NK-92 treated with Interleukin-12 subunit alpha and Interleukin-12 subunit beta, amount 100 ng/mL, for 24 hours (cell line): ENCODE measurements around the gene CADM1.

Experiments
- DNase-seq: peaks from one replicate; lab custom pipeline; 2025; lab: John Stamatoyannopoulos, UW

Gene CADM1

DNA sequence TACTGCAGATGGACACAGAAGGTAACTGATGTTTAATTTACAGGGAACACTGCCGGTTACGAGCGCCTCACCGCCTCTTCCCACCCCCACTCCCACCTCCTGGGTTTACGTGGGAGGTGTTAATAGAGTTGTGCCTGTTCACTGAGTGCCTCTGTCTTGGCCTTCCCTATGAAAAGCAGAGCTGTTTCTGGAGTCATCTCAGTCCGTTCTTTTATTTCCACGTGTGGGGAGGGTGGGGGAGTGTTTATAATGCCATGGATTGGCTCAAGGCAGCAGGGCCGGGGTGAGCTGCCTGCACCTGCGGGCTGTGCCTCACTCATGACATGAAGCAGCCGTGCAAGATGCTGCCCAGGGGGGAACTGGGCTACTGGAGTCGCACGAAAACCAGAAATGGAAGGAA, 322.7 kb downstream of the CADM1 start:
- DNase-seq, result no peak

DNA sequence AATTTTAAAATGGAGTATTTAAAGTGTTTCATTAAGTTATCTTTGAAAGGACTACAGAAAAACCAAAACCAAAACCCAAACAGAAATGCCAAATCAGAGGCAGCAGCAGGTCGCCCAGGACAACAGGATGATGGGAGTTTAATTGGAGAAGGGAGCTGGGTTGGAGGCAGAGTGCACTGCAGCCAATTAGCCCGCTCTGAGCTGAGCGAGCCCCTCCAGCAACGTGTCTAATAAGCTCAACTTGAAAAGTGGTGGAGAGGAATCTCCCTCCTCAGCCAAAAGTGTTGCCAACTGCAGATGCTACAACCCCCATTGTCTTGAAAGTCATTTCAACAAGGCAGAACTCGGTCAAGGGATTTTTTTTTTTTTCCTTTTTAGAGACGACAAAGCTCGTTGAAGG, 323.9 kb downstream of the CADM1 start:
- DNase-seq, result no peak

DNA sequence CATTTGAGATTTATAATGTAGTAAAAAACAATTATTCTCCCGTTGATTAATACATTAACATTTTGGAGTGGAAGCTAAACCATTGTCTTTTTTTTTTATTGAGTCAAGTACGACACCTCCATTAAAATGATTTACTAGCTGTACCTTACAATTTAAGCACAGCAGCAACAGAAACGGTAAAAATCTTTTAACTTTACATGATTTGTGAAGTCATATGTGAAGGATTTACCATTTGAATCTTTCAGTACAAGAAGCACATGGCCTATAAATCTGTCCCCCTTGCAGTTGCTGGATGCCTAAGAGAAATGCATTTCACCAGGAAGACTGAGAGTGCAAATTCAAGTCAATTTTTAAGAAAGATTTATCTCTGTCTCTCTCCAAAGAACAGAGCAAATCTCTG, 324.6 kb downstream of the CADM1 start:
- DNase-seq, result no peak

DNA sequence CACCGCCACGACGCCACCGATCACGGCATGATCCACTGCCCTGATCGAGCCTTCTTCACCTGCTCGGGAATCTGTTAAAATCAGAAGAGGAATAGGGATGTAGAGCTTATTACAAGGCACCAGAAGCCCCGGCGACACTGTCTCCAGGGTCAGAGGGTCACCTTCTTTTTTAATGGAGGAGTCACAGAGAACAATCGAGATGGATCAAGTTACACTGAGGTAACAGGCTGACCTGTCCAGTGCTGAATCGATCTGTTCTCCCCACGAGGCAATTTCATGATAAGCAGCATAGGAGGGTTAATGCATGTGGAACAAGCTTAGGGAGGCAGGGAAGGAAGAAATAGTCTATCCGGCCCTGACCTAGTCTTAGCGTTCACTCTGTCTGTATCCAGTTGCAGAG, 325.5 kb downstream of the CADM1 start:
- no peak for DNase-seq

DNA sequence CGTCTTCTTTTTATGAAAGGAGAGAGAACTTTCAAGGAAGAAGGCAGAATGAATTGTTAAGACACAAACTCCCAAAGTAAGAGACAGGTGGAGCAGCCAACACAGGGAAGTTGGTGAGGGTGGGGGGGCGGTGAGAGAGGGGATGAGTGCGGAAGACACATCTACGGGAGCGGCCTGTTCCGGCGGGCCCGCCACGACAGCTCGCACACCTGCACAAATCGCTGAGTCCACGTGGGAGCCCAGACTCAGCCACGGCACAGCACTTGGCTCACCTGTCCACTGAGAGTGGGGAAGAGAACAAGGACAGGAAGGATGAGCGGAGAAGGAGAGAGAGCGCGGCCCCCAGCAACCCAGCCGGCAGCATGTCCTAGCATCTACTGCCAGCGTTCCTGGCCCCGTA, 331.1 kb downstream of the CADM1 start:
- DNase-seq, result no peak

DNA sequence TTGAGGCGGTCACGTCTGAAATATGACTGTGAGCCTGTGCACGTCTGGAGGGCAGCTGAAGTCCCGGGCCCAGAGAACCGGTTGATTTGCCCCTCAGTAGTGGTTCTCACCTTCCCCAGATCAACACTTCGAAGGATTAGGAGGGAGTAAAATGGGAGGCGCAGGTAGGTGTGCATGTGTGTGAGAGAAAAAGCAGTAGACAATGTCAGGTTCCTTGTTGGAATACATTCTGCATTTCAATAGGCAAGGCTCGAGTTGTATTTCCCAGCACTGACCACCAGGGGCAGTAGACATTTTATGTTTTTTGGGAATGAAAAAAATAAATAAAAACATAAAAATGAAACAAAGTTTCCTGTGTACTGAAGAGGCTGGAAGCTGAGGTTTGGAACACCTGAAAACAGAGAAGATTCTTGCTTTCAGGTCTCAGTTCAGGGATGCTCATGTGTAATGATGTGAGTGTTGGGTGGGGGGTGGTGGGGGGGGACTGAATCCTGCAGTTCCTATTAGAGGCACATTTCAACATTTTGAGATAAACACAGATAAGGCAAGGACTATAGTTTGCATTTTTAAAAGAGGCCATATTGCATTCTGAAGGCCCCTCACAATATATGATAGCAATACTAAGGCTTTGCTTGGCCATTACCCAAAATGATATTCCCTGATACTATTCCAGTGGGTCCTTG, 333.9 kb downstream of the CADM1 start:
- DNase-seq, result no peak

DNA sequence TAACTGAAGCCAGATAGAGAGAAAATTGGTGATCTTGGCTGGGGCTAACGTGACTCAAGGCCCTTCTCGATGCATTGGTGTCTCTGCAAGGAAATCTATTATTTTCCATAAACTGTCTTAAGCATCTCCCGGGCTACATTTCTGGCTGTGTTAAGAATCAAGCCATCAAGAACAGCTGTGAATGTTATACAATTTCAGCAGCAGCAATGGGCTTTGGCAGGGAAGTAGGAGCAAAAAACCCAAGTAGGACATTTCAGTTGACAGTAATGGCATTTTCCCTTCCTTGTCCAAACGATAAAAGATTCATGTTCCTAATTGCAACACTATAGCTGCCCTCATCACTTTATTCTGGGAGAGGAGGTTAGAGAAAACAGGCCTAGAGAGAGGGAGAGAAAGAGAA, 335.0 kb downstream of the CADM1 start:
- DNase-seq, result no peak

DNA sequence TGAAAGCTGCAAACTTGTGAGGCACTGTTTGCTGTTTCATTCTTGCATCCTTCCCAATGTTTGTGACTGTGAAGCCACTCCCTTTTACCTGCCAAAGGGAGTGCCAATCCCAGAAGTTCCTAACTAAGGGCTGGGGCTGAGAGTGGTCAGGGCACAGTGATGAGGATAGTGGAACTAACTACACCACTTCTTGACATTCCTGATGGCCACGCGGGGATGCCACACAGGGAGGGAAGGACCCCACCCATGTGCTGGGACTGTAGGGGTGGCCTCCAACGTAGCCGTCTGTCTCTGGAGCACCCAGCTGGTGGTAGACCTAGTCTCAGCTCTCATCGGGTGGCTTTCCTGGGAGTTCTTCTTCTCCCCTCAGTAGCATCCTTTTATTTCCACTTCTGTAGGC, 335.5 kb downstream of the CADM1 start:
- DNase-seq, result no peak

DNA sequence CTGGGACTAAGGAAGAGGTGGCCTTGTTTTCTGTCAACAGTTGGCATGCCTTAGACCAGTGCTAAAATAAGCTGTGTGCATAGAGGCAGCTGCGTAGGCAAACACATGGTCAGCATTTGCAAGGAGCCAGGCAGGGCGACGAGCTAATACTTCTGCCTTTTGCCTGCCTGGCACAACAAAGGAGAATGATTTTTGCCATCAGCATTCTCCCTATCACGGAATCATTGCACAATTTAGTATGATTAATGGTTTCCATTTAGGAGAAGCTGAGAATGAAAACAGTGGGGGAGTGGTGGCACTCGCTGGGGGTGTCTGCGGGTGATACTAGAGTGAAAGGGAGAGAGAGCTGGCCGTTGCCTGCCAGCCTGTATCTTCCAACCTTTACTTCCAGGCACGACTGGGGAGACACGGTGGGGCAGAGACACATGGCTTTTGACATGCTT, 336.0 kb downstream of the CADM1 start:
- no peak for DNase-seq

DNA sequence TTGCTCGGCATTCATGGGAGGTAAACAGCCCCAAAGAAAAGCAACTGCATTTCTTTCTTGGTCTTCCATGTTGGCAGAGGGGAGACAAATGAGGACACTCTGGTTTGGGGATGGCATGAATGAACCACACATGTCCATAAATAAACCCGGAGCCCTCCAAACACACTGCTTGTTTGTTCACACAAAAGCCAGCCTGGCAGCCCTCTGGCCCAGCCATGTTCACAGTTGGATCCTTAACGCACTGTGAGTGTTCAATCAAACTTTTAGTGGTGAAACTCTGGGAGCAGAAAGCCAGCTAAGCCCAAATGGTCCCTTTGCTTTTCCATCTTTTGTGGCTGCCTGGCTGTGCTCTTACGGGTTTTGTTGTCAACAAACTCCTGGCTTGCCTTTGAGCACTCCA, 336.8 kb downstream of the CADM1 start:
- no peak for DNase-seq

DNA sequence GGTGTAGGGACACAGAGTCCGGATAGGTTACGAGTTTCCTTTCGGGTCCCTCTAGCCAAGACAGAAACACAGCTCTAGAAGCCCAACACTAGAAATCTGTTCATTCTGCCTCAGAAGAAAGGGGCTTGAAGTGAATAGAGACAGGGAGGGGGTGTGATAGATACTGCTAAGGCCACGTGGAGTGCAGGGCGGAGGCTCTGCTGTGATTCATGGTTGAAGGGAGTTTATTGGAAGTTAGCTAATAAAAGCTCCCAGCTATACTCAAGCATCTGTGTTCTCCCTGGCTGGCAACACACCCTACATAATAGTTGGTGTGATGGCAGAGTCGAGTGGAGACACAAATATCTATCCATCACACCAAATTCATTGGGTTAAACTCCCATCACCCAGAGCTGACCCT, 337.4 kb downstream of the CADM1 start:
- DNase-seq, result no peak

DNA sequence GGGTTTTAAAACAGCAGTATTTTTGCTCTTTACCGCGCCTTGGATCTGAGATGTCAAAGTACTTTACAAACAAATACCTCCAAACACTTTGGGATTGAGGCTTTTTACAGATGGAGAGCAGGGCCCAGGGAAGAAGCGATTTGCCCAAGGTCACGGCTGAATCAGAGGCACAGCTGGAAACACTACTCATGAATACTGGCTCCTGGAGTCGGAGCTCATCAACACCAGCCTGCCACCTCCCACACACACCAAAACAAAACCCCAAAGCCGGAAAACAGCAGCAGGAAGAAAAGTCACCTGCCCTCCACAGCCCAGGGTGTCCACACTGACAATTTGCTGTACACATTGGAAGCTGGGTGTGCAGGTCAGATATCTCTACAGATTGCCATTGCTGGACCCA, 339.4 kb downstream of the CADM1 start:
- DNase-seq, result no peak

DNA sequence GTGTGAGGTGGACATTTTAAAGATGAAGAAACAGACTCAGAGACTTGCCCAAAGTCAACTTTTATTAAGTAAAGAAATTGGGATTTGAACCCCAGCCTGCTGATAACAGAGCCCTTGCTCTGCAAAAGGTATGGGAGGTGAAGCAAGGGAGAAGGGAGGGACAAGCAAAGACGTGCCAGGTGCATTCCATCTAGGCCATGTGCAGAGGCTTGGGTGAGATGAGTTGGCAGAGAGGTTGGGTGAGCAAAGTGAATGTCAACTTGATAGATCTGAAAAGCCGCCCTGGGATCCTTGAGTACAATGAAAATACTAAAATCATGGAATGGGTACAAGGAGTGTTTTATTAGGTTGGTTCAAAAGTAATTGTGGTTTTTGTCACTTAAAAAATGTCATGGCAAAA, 341.3 kb downstream of the CADM1 start:
- DNase-seq, result no peak

DNA sequence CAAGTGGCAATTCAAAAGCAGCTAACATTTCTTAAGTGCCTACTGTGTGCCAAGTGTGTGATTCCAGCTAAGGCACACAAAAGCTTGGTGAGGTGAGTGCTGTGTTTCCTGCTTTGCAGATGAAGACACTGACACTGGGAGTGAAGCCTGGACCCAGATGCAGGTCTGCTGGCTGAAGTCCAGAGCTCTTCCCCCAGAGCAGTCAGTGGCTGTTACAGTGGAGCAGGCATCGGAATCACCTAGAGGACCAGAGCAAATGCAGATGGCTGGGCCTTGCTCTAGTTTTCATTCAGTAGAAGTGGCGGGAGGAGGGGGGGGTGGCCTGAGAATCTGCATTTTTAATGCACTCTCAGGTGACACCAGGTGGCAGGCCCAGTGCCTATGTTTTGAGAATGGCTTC, 342.3 kb downstream of the CADM1 start:
- no peak for DNase-seq

DNA sequence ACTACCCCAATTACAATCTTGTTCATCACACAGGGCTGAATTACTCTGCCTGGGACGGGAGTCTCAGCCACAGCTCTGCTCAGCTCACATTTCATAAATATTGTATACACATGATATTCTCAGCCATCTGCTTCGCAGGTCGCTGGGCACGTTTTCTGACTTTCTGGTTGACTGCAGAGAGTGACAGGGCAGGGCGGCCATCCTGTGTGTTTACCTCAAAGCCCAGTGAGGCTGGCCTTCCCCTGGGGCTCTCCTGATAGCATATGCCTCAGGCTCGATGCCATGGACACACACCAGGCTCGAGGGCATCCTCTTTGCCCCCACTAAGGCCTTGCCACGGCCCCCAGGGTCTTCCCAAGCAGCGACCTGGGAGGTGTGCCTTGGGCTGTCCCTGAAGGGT, 345.0 kb downstream of the CADM1 start:
- no peak for DNase-seq

DNA sequence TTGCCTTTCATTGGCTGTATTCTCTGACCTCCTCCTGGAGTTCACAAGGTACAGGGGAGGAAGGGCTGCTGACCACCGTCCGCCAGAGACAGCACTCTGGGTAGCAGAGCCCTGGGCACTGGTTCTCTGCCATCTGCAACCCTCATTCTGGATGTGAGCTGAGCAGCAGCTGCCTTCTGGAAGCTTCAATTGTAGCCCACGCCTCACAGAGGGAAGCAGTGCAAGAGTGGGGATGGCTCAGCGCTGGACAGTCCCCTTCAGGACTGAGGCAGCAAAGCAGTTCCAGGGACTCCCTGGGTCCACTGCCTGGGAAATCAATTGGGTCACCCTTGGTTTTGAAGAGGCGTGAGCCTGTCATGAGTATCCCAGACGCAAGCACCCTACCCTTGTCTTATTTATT, 346.2 kb downstream of the CADM1 start:
- DNase-seq, result no peak

DNA sequence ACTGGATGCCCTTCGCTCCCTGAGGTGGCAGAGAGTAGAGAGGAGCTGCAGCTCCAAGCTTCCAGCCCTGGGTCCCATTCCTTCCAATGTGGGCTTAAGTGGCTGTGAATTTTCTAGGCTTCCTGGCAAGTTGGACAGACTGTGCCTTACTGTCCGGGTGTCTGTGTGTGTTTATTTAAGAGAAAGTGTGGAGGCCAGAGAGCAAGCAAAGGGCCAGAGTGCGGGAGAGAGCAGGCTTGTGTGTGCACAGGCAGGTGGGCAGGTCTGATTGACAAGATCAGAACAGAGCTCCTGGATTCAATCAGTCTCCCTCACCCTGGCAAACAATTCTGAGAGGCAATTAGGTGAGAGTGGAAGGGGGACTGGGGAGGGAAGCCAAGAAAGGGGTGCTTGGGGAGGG, 347.0 kb downstream of the CADM1 start:
- no peak for DNase-seq

DNA sequence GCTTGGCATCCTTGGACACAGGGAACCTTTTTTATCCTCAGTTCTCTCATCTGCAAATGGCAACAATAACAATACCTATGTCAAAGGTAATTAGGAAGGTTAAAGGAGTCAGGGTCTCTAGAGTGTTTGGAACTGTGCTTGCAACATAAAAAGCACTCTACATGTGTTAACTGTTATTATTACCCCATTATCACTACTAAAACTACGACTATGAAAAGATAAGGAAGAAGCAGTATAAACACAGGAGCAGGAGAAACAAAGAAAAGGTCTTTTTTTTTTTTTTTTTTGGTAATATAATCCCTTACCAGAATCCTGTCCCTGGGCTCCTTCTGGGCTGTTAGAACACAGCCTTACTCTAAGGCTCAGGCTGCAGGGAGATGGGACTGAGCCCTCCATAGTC, 348.2 kb downstream of the CADM1 start:
- DNase-seq, result no peak

DNA sequence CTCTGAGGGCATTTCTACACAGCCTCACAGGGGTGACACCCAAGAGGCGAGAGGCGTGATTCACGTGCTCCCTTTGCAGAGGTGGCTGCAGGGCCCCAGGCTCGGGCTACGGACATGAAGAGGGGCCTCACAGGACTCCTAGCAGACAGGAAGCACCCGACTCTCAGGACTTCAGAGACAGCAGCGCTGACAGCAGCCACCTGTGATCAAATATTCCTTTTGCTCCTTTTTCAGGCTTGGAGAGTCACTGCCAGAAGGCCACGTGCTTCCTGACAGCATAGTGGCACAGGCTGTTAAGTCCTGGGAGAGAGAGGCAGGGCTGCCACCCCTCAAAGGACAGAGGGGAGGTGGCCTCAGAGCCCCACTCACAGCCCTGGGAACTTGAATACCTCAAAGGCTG, 348.9 kb downstream of the CADM1 start:
- no peak for DNase-seq

DNA sequence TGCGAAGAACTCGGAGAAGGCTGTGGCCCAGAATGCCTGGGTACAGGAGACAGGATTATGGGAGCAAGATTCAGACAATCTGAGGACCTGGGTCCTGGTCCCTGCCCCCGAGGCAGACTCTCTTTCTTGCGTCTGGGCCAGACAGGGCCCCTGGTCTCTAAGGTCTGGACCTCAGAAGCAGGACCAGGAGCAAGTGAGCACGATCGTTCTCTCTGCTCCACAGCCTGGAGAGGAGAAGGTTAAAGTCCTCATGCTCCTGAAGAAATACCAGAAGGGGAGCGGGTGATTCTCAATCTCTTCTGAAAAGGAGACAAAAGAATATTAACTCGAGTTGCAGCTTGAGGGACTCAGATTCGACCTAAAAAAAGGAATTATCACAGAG, 349.9 kb downstream of the CADM1 start:
- DNase-seq, result no peak

DNA sequence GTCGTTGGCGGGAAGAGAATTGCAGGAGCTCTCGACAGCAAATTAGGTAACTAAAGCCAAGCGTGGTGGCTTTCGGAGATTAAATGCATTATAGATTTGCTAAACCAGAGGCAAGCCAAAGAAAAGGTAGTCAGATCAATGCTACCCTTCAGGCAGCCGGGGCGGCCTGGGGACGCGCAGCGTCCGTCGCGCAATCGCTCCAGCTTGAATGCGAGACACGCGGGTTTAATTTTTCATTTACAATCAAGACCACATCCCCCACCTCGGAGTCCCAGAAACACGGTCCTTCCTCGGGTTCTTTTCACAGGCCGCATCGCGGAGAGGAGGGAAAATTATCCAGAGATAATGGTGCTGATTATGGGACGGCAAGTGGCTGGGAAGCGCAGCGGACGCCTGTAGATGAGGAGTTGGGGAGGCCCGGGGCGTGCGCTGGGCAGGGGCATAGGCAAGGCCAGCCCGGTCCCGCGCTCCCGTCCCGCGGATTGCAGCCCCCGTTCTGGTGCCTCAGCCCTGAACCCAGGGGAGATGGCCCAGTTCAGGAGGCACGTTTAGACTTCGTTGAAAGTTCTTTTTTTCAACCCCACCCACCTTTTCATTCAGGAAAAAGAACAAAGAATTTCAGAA, 350.4 kb downstream of the CADM1 start:
- no peak for DNase-seq

DNA sequence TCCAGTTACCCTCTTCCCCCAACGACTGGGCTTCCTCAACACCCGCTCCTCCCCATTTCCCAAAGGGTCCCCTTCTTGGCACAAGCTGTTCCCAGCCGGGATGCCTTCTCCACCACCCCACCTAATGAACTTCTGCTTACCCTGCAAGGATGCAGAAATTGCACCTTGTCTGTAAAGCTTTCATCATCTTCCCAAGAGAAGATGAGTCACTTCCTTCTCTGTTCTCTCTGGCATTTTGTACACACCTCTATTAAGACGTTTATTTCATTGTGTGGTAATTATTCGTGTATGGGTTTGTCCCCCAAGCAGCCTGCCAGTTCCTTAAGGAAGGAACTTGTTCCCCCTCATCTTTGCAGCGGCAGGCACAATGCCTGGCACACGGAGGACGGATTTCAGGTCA, 351.1 kb downstream of the CADM1 start:
- no peak for DNase-seq

DNA sequence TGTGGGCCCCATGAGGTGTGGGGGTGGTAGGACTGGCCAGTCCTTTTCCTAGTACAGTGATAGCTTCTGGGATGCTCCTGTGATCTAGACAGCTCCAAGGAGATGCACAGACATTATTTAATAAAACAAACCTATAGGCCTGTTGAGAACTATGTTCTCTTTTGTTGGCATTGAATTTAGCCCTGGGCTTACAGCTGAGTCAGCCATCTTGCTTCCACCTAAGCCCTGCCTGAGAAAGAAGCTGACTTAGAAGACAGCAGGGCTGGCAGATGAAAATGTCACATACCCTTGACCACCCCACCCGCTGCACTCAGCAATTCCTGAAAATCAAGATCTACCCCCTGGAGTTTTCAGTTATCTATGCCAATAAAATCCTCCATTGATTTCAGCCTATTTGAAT, 353.2 kb downstream of the CADM1 start:
- DNase-seq, result no peak

DNA sequence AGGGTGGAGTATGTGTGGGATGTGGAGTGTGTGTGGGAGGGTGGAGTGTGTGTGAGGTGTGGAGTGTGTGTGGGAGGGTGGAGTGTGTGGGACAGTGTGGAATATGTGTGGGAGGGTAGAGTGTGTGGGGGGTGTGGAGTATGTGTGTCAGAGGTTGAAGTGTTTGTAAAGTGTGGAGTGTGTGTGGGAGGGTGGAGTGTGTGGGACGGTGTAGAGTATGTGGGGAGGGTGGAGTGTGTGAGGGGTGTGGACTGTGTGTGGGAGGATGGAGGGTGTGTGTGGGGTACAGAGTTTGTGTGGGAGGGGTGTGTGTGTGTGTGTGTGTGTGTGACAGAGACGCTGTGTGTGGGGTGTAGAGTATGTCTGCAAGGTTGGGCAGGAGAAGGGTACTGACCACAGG, 355.5 kb downstream of the CADM1 start:
- no peak for DNase-seq
